T-helper 2 cell treated with Interferon-gamma antibody and Interleukin-4, amounts not matched to agents 100 ng/mL and 5 ng/mL, for 36 hours (primary cell): ENCODE measurements around the gene DOK6. TPM values are rescaled to one million over a fixed set of nuclear protein-coding genes. Genes with fewer than 3 reads are reported as not detected.

Experiments used
- intact Hi-C: fragments of 100-400 bp; cut with micrococcal nuclease; formaldehyde crosslinking; loops from one replicate; pipeline ENCODE4 v1.15.1; 2023
- total RNA-seq: library from RNA; stranded (reverse); gene quantifications from 2 replicates; pipeline ENCODE4 v1.2.3, GENCODE V29; 2022

DOK6 gene
- total RNA-seq, 1 donor from 2014 or later = not detected

DNA sequence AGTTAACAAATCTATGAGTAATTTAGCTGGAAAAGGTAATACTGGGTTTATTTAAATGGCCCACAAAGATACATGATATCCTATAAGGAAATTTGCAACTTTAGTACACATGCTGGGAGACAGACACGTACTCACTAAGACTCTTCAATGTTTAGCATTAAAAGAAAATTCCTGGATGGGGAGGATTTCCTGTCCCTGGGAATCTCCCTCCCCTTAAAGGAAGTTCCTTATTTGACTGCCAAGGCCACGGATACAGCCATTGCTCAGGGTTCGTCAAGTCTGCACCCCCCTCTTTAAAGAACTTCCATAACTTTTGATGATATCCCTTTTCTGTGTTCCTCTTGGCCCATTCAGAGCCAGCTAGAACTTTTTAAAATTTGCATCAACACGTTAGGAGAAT is 279.4 kb downstream of the DOK6 start:
- intact Hi-C loops = no loop called here

DNA sequence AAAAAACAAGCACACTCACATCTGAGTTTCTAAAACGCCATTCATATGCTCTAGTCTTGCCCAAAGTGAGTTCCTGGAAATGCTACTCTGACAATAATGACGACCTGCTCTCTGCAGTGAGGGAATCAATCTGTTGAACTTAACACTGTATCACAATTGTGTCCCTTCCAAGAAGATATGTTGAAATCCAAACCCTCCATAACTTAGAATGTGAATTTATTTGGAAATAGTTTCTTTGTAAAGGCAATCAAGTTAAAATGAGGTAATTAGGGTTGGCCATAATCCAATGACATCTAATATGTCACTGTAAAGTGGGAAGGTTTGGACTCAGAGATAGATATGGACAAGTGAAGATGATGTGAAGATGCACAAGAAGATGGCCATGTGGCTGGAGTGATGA is 282.5 kb downstream of the DOK6 start:
- intact Hi-C loops = no loop called here

DNA sequence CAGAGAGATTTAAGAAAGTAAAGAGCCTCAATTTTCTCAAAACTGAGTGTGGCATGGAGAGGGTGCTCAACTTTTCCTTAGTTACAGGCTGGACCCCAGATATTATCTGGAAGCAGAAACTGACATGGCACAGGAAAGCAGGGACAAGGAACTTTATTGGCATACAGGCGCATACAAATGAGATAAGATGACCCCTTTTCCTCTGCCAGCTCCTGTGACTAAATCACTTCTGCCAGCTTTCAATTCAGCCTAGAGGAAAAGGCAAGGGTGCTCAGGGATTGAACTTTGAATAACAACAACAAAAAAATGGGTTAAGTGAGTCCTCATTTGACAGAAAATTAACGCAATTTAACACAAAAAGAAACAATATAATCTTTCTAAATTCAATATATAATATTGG is 284.1 kb downstream of the DOK6 start:
- intact Hi-C loops = no loop called here

- intact Hi-C loops = no loop called here
Measured at GRCh38 chr18:69686861-69687260, 286.2 kb downstream of the DOK6 start.

- intact Hi-C loops = no loop called here
Measured at GRCh38 chr18:69689121-69689759, 288.6 kb downstream of the DOK6 start.

DNA sequence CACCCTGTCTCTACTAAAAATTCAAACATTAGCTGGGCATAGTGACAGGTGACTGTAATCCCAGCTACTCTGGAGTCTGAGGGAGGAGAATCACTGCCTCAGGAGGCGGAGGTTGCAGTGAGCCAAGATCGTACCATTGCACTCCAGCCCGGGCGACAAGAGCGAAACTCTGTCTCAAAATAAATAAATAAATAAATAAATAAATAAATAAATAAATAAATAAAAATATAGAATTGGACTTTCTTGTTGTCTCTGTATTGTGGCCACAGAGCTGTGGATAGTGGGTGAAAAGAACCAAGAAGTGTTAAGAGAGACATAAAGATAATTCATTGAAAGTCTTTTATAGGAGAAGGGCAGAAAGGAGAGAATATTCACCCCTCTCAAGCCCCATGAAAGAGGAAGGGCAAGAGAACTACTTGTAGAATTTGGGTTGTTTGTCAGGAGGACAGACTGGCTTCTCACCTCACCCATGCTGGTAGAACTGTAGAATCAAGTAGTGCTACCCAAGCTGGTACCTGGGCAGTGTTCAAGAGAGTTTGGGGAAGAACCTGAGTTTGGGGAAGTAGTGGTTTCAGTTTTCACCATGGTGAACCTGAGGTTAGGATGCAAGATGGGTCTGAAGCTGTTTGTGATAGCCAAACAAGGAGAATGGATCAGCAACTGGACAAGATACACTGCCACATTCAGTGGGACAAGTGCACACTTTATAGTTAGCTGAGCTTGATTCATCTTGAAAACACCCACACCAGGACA is 290.5 kb downstream of the DOK6 start:
- intact Hi-C loops = no loop called here

DNA sequence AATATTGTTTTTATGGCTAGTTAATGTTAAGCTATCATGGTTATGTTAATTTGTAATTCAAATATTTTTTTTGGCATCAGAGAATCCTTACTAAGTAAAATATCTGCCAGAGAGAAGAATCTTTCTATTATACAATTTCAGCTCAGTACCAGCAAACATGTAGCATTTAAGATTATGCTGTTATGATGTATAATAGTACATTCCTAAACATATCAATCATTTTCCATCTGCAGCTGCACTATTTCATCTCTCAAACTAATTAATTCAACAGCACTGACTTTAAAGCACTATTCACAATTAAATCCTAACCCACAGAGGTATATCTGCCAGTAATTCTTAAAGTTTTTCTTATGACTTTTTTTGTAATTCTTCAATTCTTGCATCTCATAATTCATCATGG is 296.4 kb downstream of the DOK6 start:
- intact Hi-C loops = no loop called here

DNA sequence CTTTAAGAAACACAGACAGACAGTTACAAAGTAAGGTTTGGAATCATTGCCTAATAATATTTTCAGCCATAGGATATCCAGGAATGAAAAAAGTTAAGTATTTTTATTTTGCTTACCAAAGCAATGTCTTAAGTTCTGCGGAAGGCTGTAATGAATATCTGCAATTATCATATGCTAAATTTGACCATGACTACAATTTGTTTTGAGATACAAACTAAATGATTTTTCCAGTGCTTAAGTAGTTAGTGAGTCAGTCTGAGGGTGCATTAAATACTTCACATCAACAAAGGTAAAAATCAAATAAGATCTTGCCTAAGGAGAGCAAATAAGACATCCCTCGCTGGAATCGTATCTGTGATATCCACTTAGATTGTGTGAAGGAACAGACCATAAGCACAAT is 297.0 kb downstream of the DOK6 start:
- intact Hi-C loops = no loop called here

- intact Hi-C loops = no loop called here
Measured at GRCh38 chr18:69701305-69701704, 300.6 kb downstream of the DOK6 start.

DNA sequence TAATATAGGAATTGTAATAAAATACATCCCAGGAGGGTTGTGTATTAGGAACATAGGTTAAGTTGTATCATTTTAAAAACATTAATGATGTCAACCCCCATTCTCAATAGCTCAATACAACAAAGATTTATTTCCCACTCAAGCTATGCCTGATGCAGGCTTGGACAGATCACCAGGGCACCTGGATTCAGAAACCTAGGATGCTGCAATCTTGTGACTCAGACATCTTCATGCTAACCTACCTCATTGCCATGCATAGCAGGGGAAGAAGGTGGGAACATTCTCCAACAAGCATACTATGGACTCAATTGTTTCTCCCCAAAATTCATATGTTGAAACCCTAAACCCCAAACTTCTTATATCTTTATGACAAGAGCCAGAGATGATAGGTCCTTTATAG is 302.8 kb downstream of the DOK6 start:
- intact Hi-C loops = no loop called here

DNA sequence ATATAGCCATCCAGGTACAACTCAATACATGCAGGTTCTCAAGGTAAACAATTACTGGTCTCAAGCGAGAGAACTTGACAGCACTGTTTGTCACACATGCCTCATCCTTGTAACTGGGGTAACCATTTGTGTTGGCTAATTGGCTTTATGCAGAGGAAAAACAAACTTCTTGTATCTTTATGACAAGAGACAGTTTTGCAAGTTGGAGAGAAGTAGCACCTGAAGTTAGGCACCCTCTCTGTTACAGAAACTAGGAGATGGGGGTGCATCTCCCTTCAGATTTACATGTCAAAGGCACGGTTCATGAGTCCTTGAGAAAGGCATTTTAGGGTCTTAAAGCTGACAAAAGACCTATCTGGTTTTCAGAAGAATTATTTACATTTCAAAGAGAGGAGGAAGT is 305.3 kb downstream of the DOK6 start:
- intact Hi-C loops = no loop called here

DNA sequence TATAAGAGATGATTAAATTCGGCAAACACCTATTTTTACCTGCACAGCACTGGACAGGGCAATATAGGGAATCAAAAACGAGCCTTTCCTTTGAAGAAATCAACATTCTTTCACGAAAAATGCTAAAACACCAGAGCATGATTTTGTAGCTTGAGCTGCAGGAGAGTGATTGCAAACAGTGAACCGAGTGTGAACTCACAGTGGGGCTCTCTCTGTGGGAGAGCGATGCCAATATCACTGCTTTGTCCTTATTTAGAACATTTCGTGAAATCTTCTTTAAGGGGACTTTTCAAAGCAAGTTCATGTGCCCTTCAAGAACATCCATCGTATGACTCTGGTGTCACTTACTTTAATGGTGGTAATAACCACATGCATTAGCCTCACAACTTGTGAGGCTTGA is 308.2 kb downstream of the DOK6 start:
- intact Hi-C loops = no loop called here

DNA sequence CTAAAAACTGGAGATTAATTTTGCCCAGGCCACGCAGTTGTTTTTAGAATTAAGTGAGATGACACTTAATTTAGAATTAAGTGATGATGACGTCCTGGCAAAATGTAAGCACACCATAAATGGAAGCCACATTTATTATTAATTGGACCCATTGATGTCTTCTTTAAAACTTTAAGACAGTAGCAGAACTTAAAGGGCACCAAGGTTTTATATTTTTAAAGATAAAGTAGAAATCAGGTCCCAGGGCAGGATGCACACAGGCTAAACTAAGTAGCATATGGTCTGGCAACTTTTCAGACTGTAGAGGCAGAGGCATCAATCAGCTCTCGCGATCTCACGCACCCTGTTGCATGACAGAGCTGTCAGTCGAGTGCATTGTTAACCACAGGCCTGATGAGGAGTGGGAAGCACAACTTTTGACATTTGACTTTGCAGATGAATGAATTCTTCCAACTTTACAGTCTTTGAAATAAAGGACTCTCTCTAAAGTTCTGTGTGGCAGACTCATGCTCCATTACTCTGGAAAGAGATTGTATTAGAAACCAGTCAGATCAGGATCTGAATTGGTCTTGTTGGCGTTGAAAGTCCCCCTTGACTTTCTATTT is 314.6 kb downstream of the DOK6 start:
- intact Hi-C loops = no loop called here

DNA sequence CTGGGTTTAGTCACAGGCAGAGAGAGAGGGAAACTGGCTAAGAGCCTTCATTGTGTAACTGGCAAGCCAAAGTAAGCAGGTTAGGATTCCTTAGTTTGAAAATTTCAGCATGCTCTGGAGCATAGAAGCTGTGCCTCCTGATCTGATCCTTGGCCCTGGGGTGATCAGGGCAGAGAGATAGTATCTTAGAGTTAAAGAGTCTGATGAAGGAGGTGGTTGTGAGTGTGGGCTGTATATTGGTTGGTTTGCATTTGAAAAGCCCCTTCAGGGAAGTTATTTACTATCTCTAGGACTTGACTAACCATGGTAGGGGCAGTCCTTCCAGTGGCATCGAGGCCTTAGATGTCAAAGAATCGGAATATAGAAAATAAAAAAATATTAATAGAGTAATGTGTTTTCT is 316.9 kb downstream of the DOK6 start:
- intact Hi-C loops = no loop called here

DNA sequence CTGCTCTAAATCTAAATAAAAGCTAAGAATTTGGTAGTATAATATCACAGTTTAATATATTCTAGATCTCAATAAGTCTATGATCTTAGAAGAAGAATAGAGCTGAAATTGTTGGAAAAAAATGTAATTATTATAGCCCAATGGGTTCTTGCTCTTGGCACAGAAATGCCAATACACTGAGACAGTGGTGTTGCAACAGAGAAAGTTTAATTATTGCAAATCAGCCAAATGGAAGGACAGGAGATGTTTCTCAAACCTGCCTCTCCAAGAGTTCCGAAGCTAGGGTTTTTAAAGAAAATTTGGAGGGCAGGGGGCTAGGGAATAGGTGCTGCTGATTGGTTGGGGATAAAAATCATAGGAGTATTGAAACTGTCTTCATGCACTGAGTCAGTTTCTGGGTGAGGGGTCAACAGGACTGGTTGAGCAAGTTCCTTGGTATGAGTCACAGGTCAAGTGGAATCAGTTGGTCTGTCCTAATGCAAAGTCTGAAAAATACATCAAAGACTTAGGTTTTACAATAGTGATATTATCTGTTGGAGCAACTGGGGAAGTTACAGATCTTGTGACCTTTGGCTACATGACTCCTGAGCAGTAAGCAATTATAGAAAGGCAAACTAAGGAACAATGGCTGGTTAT is 318.3 kb downstream of the DOK6 start:
- intact Hi-C loops = no loop called here

GRCh38 chr18:69720422-69720821 is 319.7 kb downstream of the DOK6 start:
- intact Hi-C loops = no loop called here

- intact Hi-C loops = no loop called here
Measured at GRCh38 chr18:69723434-69723833, 322.7 kb downstream of the DOK6 start.

DNA sequence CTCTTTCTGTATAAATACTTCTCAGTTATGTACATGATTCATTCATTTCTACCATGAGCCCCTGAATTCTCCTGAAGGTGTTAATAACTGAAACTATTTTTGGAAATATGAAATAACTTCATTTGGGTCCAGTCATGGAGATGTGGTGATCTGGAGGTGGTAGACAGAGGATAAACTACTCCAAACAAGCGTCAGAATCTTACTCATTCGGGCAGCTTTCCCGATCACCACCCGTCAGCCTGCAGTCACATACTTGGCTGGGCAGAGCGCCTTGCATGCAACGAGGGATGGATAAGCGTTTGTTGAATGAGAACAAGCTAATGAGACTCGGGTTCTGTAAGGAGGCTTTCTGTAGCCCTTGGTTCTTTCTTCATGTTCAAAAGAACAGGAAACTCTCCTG is 324.3 kb downstream of the DOK6 start:
- intact Hi-C loops = no loop called here

GRCh38 chr18:69725855-69726508 is 325.3 kb downstream of the DOK6 start:
- intact Hi-C loops = no loop called here

- intact Hi-C loops = no loop called here
Measured at GRCh38 chr18:69727912-69728572, 327.4 kb downstream of the DOK6 start.

DNA sequence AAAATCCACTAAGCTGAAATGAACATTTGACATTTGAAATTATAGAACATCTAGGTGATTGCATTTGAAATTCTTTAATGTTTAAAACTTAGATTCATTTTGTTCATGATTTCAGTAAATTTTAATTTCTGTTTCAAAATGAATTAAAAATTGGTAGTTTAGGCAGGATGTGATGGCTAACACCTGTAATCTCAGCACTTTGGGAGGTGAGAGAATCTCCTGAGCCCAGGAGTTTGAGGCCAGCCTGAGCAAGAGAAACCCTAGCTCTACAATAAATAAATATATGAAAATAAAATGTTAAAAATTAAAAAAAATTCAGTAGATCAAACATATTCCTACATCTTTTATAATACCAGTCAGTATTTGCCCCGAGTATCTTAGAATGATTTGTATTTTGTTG is 330.0 kb downstream of the DOK6 start:
- intact Hi-C loops = no loop called here
